GM03348 (cell line): ENCODE measurements around the gene TUBB1.
"Not testable (repeated sequence)": the region's sequence is repeated elsewhere in the genome, so short reads cannot be mapped to it uniquely, and the experiment has no call there.

Experiments used
- DNase-seq: peaks from one replicate; pipeline ENCODE4 v3.0.0; 2012; ENCODE audit warnings: low spot score

The TUBB1 gene

GRCh38 chr20:59006167-59006863 lies 12.9 kb upstream of the TUBB1 start:
- DNase-seq, result peak; percentile 62

GRCh38 chr20:59006864-59007664 lies 12.2 kb upstream of the TUBB1 start, which contains the start of gene CTSZ:
TSS of gene CTSZ (minus strand) at chr20:59007254. CDS start at chr20:59007128, 126 bp downstream.
- DNase-seq, result peak; percentile 94

DNA sequence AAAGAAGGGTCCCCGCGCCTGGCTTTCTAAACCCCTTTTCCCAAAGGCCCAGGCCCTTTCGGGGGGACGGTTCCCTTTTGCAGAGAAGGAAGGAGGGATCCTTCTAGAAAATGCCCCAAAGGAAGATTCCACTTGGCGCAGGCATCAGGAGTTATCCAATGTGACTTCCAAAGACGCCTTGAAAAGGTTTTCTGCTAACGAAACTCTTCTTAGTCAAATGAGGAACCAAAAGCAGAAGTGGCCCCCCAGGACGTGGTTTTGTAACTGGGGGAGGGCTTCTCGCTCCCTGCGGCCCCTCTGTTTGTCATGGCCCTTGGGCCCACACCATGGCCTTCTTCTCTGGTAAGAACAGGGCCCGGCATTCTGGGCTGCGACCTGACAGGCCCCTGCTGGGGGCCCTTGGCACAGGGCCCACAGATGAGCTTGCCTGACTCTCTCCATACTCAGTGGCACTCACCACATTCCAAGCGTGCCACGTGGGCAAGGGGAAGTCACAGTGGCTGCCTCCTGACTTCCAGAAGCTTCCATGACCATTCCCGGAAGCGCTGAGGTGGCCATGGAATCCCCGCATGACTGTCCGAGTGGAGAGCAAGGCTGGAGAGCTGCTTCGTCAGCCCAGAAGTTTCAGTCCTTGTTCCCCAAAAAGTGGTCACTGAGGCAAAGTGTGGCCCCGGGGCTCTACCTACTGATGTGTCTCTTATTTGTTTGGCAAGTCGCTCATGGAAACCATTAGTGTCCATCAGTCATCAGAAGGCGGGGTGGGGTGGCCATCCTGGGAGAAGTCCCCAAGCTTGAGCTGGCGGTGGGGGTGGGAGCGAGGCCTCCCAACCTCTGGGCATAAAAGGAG lies 11.3 kb upstream of the TUBB1 start:
- no peak for DNase-seq

DNA sequence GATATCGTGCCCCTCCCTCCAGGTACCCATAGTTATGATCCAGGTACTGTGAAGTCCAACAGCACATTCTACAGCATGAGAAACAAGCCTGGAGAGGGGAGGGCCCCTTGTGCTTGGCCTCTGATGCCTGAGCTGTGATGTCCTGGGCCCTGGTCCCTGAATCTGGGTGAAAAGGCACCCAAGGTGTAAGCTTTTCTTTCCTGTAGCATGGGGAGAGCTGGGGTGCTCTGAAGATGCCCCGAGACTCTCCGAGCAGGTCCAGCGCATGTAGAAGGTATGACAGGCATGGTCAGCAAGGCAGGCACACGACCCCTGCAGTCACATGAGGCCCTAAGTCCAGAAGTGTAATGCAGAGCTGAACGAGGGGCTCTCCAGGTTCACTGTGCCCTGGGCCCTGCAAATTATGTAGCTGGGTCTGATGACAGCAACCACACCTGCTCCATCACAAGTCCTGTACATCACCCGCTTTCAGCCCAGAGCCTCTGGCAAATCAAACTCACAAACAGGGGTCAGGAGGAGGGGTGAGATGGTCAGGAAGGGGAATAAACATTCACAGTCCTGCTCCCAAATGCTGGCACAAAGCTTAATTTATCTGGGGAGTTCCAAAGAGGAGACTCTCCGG lies 10.4 kb upstream of the TUBB1 start:
- no peak for DNase-seq

DNA sequence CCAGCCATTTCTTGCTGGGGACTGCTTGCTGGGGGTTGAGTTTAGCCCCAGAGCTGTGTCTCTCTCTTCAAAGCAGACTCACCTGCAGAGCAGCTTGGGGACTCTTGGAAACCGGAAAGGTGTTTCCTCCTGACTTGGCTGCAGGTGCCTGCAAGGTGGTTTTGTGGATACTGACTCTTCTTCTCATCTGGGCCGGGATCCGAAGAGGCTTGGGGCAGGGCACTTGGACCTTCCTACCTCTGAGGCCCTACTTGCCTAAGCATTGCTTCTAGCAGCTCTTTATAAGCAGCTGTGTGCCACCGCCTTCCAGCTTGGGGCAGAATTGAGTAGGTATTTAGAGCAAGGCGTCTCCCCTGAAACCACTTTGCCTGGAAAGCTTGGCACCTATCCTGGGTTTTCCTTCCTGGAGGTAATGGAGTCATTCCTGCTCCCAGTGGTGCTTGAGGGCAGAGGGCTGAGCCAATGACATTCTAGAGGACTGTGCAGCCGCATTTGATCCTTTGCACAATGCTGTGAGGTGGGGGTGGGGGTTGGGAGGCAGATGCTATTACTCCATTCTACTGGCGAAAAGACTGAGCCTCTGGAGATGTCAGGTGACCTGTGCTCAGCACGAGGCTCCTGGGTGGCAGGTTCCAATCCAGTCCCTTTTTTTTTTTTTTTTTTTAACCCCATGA lies 8.8 kb upstream of the TUBB1 start:
- no peak for DNase-seq

DNA sequence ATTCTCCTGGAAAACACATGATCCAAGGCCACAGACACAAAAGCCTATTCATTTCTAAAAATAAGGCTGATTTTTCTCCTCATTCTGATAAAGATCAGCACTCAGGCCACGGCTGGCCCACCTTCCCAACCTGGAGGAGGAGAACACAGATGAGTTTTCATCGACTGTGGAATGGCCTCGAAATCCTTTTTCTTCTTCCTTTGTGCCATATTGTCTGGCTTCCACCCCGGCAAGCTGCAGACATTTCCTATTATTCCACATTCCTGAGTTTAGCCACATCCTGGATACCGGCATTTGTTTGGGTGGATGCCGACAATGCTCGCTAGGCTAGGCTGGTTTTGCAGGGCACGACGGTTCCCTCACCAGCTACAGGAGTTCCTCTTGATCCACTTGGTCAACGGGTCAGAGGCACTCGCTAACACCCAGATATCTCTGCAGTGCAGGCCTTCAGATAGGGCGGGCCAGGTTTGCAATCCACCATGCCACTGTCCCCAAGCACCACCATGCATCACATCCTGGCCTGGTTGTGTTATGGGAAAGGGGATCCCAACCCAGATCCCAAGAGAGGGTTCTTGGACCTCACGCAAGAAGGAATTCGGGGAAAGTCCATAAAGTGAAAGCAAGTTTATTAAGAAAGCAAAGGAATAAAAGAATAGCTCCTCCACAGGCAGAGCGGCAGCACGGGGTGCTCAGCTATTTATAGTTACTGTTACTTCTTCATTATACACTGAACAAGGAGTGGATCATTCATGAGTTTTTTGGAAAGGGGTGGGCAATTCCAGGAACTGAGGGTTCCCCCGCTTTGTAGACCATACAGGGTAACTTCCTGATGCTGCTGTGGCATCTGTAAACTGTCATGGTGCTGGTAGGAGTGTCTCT lies 8.0 kb upstream of the TUBB1 start:
- peak; percentile 90 for DNase-seq

- not testable (repeated sequence) for DNase-seq
These were observed 7.4 kb upstream of the TUBB1 start for GRCh38 chr20:59011874-59012157.

DNA sequence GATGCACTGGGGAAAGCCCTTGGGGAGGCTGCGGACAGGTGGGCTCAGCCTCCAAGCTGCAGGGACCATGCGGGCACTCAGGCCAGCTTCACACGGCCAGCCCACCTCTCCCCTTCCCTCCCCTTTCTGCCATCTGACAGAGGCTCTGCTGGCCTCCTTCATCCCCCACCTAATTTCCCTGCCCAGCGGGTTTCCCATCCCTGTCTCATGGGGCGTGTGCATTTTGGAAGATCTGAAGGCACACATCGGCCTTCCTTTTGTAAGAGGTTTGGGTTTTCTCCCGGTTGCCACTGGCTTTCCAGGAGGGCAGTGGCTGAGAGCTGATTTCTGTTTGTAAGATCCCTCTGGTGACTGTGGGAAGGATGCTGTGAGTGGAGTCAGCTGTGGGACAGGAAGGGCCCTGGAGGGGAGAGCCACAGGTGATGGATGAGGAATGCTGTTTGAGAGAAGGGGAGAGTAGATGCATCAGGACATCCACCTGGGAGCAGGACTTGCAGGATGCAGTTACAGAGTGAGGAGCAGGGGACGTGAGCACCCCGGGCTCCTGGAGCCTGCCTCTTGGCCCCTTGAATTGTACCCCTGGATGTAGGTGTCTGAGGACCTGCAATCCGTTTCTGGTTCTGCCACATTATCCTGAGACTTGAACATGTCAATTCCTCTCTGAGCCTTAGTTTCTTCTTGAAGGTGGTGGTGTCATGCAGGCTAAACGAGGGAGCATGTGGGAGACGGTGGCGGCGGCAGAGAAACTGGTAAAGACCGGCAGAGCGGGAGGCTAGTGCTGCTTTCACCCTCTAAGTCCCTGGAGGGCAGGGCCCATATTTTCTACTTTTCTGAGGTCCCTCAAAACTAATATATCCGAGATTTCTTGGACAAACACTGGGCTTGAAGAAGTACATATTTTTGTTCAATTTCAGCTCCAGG lies 5.9 kb upstream of the TUBB1 start:
- DNase-seq, result no peak

DNA sequence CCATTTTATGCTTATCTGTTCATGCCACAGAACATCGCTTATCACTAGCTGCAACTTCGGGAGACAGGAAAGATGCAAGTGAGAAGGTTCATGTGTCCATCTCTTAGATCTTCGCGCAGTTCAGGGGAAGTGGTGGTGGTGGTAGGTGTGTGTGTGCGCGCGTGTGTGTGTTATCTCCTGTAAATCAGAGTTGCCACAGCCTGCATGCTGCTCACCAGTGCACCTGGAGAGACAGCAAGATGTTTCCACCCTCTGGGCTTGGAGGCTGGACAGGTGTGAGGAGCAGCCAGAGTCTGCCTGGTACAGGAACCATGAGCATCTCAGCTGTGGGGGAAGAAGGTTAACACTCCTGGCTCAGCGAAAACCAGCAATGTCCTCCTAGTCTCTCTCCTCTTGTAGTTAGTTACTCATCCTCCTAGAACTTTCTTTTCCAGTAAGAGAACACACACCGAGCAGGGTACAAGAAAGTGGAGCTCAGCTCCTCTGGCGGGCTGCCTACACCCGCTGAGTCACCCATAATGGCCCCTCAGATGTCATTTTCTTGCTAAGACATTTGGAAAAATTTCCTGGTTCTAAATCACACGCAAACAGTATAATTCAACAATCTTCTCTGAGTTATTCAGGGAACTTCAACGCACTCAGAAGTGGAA lies 5.1 kb upstream of the TUBB1 start:
- DNase-seq, result peak; percentile 65

DNA sequence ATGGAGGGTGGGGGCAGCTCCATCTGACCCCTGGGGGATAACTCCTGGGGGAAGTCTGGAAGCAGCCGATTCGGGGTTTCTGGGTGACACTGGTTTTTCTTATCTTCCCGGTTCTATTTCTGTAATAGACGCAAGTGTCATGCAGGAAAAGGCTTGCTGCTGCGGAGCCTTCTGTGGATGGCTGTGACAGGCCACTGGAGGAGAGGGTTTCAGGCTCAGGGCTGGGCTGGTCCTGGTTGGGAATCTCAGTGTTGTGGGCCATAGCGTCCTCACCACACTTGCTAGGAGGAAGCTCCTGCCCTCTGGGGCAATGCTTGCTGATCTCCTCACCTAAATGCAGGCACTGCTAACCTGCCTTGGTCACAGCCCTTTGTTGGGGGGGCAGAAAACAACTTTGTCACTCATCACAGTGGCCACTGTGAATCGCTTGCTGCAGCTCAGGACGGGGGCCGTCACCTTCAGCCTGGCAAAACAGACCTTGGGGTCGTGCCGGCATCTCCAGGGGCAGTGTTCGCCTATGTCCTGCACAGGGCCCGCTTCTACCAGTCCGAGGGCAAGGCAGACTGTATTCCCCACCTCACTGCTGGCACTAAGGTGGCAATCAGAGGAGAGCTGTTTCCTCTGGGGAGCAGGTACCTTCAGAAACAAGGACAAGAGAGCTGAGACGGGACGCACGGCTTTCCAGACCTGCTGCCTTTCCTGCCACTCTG lies 4.4 kb upstream of the TUBB1 start:
- DNase-seq, result peak; percentile 1

DNA sequence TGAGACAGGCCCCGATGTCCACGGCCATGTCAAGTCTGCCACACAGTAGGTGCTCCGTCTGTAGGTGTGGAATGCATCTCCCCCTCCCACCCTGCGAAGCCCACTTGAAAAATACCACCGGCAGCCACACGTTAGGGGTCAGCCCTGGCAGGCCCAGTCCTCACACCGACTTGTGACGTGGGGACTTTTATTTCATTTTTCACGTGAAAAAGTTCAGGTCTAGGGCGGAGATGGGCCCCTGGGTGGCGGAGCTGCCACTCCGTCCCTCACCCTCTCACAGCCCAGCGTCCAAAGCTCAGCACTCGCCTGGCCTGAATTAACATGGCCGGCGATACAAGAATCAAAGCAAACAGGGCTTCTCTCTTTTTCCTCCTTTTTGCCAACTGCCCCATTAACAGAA lies 3.8 kb upstream of the TUBB1 start:
- no peak for DNase-seq

GRCh38 chr20:59015812-59016711 lies 3.2 kb upstream of the TUBB1 start:
- peak; percentile 1 for DNase-seq

DNA sequence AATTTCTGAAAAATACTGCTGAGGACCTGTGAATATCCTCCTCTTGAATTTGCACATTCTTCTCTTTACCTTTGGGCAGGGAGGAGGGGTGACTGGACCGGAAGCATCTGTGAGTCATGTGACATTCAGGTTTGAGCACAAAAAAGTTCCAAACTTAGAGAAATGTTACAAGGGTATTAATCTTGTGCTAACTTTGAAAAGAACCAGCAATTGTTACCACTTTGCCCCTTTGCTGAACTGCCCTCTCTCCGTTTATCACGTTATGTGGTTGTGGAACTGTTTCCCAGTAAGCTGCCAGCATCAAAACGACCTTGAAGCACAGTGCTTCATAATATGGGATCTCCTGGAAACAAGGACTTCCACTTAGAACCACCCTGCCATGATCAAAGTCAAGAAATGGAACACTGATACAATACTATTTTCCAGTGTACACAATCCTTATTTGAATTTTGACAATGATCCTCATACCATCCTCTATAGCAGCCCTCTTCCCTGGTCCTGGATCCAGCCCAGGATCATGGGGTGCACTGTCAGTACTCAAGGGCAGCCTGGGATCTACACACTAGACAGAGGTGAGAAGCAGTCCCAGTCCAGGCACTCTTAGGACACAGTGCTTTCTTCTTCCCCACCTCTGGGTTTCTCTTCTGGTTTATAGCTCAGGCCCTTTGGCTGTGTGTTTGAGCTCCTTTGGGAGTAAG lies 2.3 kb upstream of the TUBB1 start:
- DNase-seq, result peak; percentile 11

DNA sequence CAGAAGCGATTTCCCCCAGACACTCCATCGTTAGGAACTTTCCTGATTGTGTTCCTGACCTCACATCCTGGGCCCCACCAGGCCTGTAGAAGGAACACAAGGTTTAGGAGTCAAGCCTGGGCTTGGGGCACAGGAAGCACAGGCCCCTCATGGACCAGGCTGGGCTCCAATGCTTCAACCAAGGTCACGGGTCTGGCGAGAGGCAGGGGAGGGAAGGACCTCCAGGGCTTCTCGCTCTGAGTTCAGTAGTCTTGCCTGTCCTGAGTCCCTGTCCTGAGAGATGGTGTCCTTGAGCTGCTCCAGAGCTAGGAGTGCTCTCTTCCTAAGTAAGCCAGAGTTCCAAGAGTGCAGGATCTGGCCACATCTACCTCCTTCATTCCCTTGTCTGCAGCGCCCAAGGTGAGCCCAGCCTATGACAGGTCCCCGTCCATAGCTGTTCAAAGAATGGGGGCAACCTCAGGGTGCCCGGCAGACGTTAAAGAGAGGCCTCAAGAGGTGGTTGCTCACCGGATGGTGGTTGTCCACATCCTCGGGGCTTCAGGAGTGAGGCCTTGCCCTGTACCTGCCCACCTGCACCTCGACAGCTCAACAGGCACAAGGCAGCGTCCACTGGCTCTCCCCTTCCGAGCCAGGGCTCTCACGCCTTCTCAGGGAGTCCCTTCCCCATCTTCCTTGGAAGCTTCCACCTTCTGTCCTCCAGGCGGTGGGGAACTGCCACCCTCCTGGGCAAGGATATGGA lies 1.6 kb upstream of the TUBB1 start:
- no peak for DNase-seq

GRCh38 chr20:59018817-59019216 lies 412 bp upstream of the TUBB1 start:
- DNase-seq, result no peak

DNA sequence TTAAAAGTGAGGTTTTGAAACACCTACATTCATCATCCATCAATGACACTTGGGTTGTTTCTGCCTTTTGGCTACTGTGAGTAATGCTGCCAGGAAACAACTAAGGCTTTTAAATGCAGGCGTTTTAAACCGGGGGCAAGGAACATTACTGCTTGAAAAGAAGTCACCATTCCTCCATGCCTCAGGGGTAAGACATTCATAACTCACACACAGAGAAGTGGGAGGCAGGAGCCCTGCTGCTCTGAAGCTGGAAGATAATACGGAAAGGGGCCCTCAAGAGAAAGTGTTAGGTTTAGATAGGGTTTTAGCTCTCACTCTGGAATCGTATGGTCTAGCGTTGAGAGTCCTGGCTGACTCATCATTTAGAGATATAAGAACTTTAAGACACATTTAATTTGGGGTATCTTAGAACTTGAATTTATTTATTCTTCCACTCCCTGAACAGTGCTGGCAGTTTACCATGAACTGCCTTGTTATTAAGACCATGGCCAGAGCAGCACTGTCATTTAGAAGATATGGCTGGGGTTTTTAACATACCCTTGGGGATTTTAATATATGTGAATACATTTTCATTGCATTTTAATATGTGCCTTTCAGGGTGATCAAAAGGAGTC lies 1.8 kb downstream of the TUBB1 start:
- DNase-seq, result no peak
